Natural killer cell (primary cell): ENCODE measurements around the gene KCNMB2. TPM values are rescaled to one million over a fixed set of nuclear protein-coding genes. Genes with fewer than 3 reads are reported as not detected.

Experiments
- ATAC-seq, 3 donors: fragments of 150-1000 bp in 2 of 3; fragments of 200-7000 bp in 1 of 3; cut with Tn5 transposase; 1 replicate in 1 of 3; 2 replicates in 2 of 3; pipeline ENCODE4 v1.10.0; 2021; ENCODE audit warnings: mild to moderate bottlenecking in 2 of 3, moderate library complexity in 2 of 3
- DNase-seq, 2 donors: peaks; one replicate each; pipeline versions ENCODE4 v3.0.0 to v3.0.0-alpha.2; 2013 to 2021; ENCODE audit warnings: mixed read lengths in 1 of 2
- H3K27ac ChIP-seq: one replicate; pipeline ENCODE4 v1.5.1; 2013; ENCODE audit warnings: mild to moderate bottlenecking, low read length
- H3K27me3 ChIP-seq: one replicate; pipeline ENCODE4 v1.6.1; 2013; ENCODE audit warnings: low read length; ENCODE audit not compliant: control insufficient read depth, insufficient read depth
- H3K36me3 ChIP-seq: one replicate; pipeline ENCODE4 v1.6.1; 2013; ENCODE audit warnings: low read length; ENCODE audit not compliant: control insufficient read depth, insufficient read depth
- H3K4me1 ChIP-seq: one replicate; pipeline ENCODE4 v1.6.1; 2013; ENCODE audit warnings: low read length; ENCODE audit not compliant: control insufficient read depth, insufficient read depth
- H3K4me3 ChIP-seq: one replicate; pipeline ENCODE4 v1.5.1; 2013; ENCODE audit warnings: low read length
- H3K9me3 ChIP-seq: one replicate; pipeline ENCODE4 v1.6.1; 2013; ENCODE audit warnings: low read length; ENCODE audit not compliant: control insufficient read depth, insufficient read depth
- H3K27ac Mint-ChIP-seq, 2 donors: one replicate each; pipeline ENCODE4 v1.8.0; 2022; ENCODE audit warnings: mild to moderate bottlenecking in 2 of 2, mixed read lengths in 2 of 2, moderate library complexity in 1 of 2
- H3K27me3 Mint-ChIP-seq, 2 donors: one replicate each; pipeline ENCODE4 v1.8.0; 2022; ENCODE audit warnings: low read depth in 2 of 2, mixed read lengths in 2 of 2
- H3K36me3 Mint-ChIP-seq: one replicate; pipeline ENCODE4 v1.8.0; 2022; ENCODE audit warnings: mixed read lengths
- H3K4me1 Mint-ChIP-seq, 2 donors: one replicate each; pipeline ENCODE4 v1.8.0; 2022; ENCODE audit warnings: mixed read lengths in 2 of 2
- H3K4me3 Mint-ChIP-seq: one replicate; pipeline ENCODE4 v1.8.0; 2022; ENCODE audit warnings: mild to moderate bottlenecking, moderate library complexity, mixed read lengths
- H3K9me3 Mint-ChIP-seq, 2 donors: one replicate each; pipeline ENCODE4 v1.8.0; 2022; ENCODE audit warnings: mixed read lengths in 2 of 2
- WGBS: methylation state at CpG from one replicate; pipeline ENCODE4 v1.1.7; 2013; ENCODE audit warnings: missing lambda C conversion rate; ENCODE audit not compliant: insufficient coverage; 5-methylcytosine and 5-hydroxymethylcytosine counted together
- intact Hi-C: fragments of 100-400 bp; cut with micrococcal nuclease; formaldehyde crosslinking; loops from one replicate; pipeline ENCODE4 v1.14.2; 2022
- total RNA-seq, 4 donors: library from RNA; stranded (reverse); fragments of 120-200 nt in 1 of 4; gene quantifications; one replicate each; pipeline versions ENCODE4 v1.2.3 to v1.2.4, GENCODE V29; 2013 to 2022
- TF ChIP-seq, protein P1 (sequence below): fragments of 200-600 bp; IDR thresholded peaks from one replicate; pipeline ENCODE4 v1.8.0; 2022; ENCODE audit warnings: antibody characterized with exemption

KCNMB2 gene
- total RNA-seq, 3 donors from 2014 or later (not counting 1 experiment from before 2014, with no cell fraction given): not detected

- Histone ChIP-seq H3K36me3 (no peaks in the 10 kb centered on the region), H3K4me3 (no peak overlapping the region), H3K4me1 (no peaks in the 10 kb centered on the region), H3K27ac (no peak overlapping the region), H3K27me3 (no peaks in the 10 kb centered on the region), H3K9me3 (peaks cover 8% of the 10 kb centered on the region)
- no peak for ATAC-seq
- peaks cover 0 to 4% of the 10 kb centered on the region in 2 donors for H3K9me3 Mint-ChIP-seq
- no peaks in the 10 kb centered on the region for H3K4me1 Mint-ChIP-seq
- intact Hi-C loops: no loop called here
- TF ChIP-seq, protein P1, sequence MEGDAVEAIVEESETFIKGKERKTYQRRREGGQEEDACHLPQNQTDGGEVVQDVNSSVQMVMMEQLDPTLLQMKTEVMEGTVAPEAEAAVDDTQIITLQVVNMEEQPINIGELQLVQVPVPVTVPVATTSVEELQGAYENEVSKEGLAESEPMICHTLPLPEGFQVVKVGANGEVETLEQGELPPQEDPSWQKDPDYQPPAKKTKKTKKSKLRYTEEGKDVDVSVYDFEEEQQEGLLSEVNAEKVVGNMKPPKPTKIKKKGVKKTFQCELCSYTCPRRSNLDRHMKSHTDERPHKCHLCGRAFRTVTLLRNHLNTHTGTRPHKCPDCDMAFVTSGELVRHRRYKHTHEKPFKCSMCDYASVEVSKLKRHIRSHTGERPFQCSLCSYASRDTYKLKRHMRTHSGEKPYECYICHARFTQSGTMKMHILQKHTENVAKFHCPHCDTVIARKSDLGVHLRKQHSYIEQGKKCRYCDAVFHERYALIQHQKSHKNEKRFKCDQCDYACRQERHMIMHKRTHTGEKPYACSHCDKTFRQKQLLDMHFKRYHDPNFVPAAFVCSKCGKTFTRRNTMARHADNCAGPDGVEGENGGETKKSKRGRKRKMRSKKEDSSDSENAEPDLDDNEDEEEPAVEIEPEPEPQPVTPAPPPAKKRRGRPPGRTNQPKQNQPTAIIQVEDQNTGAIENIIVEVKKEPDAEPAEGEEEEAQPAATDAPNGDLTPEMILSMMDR: no peak
- H3K36me3 Mint-ChIP-seq: no peaks in the 10 kb centered on the region
- DNase-seq: no peak
- no peaks in the 10 kb centered on the region for H3K27me3 Mint-ChIP-seq
- no peak overlapping the region for H3K27ac Mint-ChIP-seq
- no peak overlapping the region for H3K4me3 Mint-ChIP-seq
- WGBS: 83% methylated on average over 2 of the region's 3 CpGs
Measured at GRCh38 chr3:178492491-178492890, 43.7 kb upstream of the KCNMB2 start.

- DNase-seq (no peak), ATAC-seq (no peak)
- Histone ChIP-seq H3K36me3 (no peaks in the 10 kb centered on the region), H3K27me3 (no peaks in the 10 kb centered on the region), H3K27ac (no peak overlapping the region), H3K4me3 (no peak overlapping the region), H3K9me3 (peaks cover 8% of the 10 kb centered on the region), H3K4me1 (no peaks in the 10 kb centered on the region)
- Mint-ChIP-seq H3K4me3 (no peak overlapping the region), H3K27me3 (no peaks in the 10 kb centered on the region), H3K36me3 (no peaks in the 10 kb centered on the region), H3K9me3 (peaks cover 0 to 4% of the 10 kb centered on the region in 2 donors), H3K4me1 (no peaks in the 10 kb centered on the region), H3K27ac (no peak overlapping the region)
- WGBS: 67% methylated on average over 6 of the region's 6 CpGs
- TF ChIP-seq, protein P1: no peak
- intact Hi-C loops: no loop called here
Measured at GRCh38 chr3:178494386-178494785, 41.9 kb upstream of the KCNMB2 start.

- H3K27me3 Mint-ChIP-seq: no peaks in the 10 kb centered on the region
- no peaks in the 10 kb centered on the region for H3K36me3 Mint-ChIP-seq
- peaks cover 0 to 4% of the 10 kb centered on the region in 2 donors for H3K9me3 Mint-ChIP-seq
- peaks cover 8% of the 10 kb centered on the region for H3K9me3 ChIP-seq
- TF ChIP-seq, protein P1: no peak
- 93% methylated on average over 1 of the region's 1 CpG for WGBS
- no peak overlapping the region for H3K27ac Mint-ChIP-seq
- H3K27me3 ChIP-seq: no peaks in the 10 kb centered on the region
- H3K27ac ChIP-seq: no peak overlapping the region
- H3K4me3 ChIP-seq: no peak overlapping the region
- intact Hi-C loops: no loop called here
- no peaks in the 10 kb centered on the region for H3K36me3 ChIP-seq
- H3K4me1 Mint-ChIP-seq: no peaks in the 10 kb centered on the region
- no peaks in the 10 kb centered on the region for H3K4me1 ChIP-seq
- ATAC-seq: no peak
- no peak overlapping the region for H3K4me3 Mint-ChIP-seq
- DNase-seq: no peak
Measured at GRCh38 chr3:178496911-178497310, 39.3 kb upstream of the KCNMB2 start.

- no peak overlapping the region for H3K27ac ChIP-seq
- Mint-ChIP-seq H3K4me1 (no peaks in the 10 kb centered on the region), H3K9me3 (peaks cover 0 to 4% of the 10 kb centered on the region in 2 donors), H3K36me3 (no peaks in the 10 kb centered on the region), H3K27me3 (no peaks in the 10 kb centered on the region), H3K27ac (no peak overlapping the region), H3K4me3 (no peak overlapping the region)
- H3K9me3 ChIP-seq: peaks cover 8% of the 10 kb centered on the region
- DNase-seq (no peak), ATAC-seq (no peak)
- H3K27me3 ChIP-seq: no peaks in the 10 kb centered on the region
- intact Hi-C loops: no loop called here
- TF ChIP-seq, protein P1: no peak
- no peak overlapping the region for H3K4me3 ChIP-seq
- H3K36me3 ChIP-seq: no peaks in the 10 kb centered on the region
- 62% methylated on average over 2 of the region's 2 CpGs for WGBS
- H3K4me1 ChIP-seq: no peaks in the 10 kb centered on the region
Measured at GRCh38 chr3:178498871-178499270, 37.4 kb upstream of the KCNMB2 start.
